DND-41 (cell line): ENCODE results near the gene ADK.

ENCODE experiments used
- ATAC-seq: fragments of 200-7000 bp; cut with Tn5 transposase; 3 replicates; pipeline ENCODE4 v1.9.1; 2021; ENCODE audit warnings: low read depth; ENCODE audit not compliant: insufficient read depth
- DNase-seq: peaks from one replicate; pipeline ENCODE4 v3.0.0-alpha.2; 2020
- H2AFZ ChIP-seq: 2 replicates; pipeline ENCODE4 v1.6.0; 2012; ENCODE audit warnings: low read depth, low read length
- H3K27ac ChIP-seq: 2 replicates; pipeline ENCODE4 v1.5.1; 2012; ENCODE audit warnings: low read length, inconsistent platforms
- H3K27me3 ChIP-seq: fragments of 200-600 bp; sonication (generic); 2 replicates; pipeline ENCODE4 v1.6.0; 2012; ENCODE audit warnings: low read length, mild to moderate bottlenecking, inconsistent platforms; ENCODE audit not compliant: insufficient read depth, poor library complexity
- H3K36me3 ChIP-seq: 2 replicates; pipeline ENCODE4 v1.5.1; 2012; ENCODE audit warnings: low read length, inconsistent platforms; ENCODE audit not compliant: insufficient read depth
- H3K4me1 ChIP-seq: 2 replicates; pipeline ENCODE4 v1.5.1; 2012; ENCODE audit warnings: mild to moderate bottlenecking, low read length; ENCODE audit not compliant: insufficient read depth
- H3K4me2 ChIP-seq: 2 replicates; pipeline ENCODE4 v1.6.0; 2012; ENCODE audit warnings: mild to moderate bottlenecking, moderate library complexity, low read length, inconsistent platforms; ENCODE audit not compliant: insufficient read depth
- H3K4me3 ChIP-seq, 2 experiments: fragments of 200-600 bp in 1 of 2; shearing (Covaris generic) in 1 of 2; 2 replicates each; pipeline ENCODE4 v1.5.1; 2012 to 2016; ENCODE audit warnings: inconsistent platforms in 2 of 2, low read length in 2 of 2, mild to moderate bottlenecking in 2 of 2, low read depth in 1 of 2, moderate library complexity in 1 of 2
- H3K79me2 ChIP-seq: 2 replicates; pipeline ENCODE4 v1.6.0; 2012; ENCODE audit warnings: low read length, inconsistent platforms; ENCODE audit not compliant: insufficient read depth
- H3K9ac ChIP-seq: 2 replicates; pipeline ENCODE4 v1.6.0; 2012; ENCODE audit warnings: low read depth, mild to moderate bottlenecking, inconsistent platforms, low read length, moderate library complexity
- H3K9me3 ChIP-seq: 2 replicates; pipeline ENCODE4 v1.5.1; 2012; ENCODE audit warnings: low read length, moderate library complexity, mild to moderate bottlenecking, inconsistent platforms; ENCODE audit not compliant: insufficient read depth, severe bottlenecking
- H4K20me1 ChIP-seq: 2 replicates; pipeline ENCODE4 v1.6.0; 2012; ENCODE audit warnings: low read length; ENCODE audit not compliant: insufficient read depth
- CTCF ChIP-seq: IDR thresholded peaks from 2 replicates; pipeline ENCODE4 v1.5.1; 2012; ENCODE audit warnings: borderline replicate concordance, low read length, moderate library complexity, mild to moderate bottlenecking; ENCODE audit not compliant: poor library complexity, severe bottlenecking; ENCODE audit errors: extremely low read depth
- EZH2 ChIP-seq: IDR thresholded peaks from 3 replicates; pipeline ENCODE4 v1.6.1; 2012; ENCODE audit warnings: borderline replicate concordance, low read depth, mild to moderate bottlenecking, moderate library complexity, low read length, inconsistent platforms; ENCODE audit not compliant: severe bottlenecking

Gene ADK

GRCh38 chr10:74658511-74658910, 507.5 kb downstream of the ADK start:
- DNase-seq (no peak), ATAC-seq (no peak)
- Histone ChIP-seq H3K4me1 (no peaks in the 10 kb centered on the region), H3K79me2 (no peaks in the 10 kb centered on the region), H3K9me3 (no peaks in the 10 kb centered on the region), H3K4me2 (no peak overlapping the region), H2AFZ (no peak overlapping the region), H3K27ac (no peak overlapping the region), H3K9ac (no peak overlapping the region), H3K27me3 (no peaks in the 10 kb centered on the region), H3K36me3 (no peaks in the 10 kb centered on the region), H4K20me1 (no peaks in the 10 kb centered on the region), H3K4me3 (no peak overlapping the region)
- TF ChIP-seq CTCF (no peak), EZH2 (no peak)

- Histone ChIP-seq H3K79me2 (no peaks in the 10 kb centered on the region), H3K27me3 (no peaks in the 10 kb centered on the region), H3K9me3 (no peaks in the 10 kb centered on the region), H3K4me2 (no peak overlapping the region), H2AFZ (no peak overlapping the region), H3K4me1 (no peaks in the 10 kb centered on the region), H3K4me3 (no peak overlapping the region), H3K27ac (no peak overlapping the region), H3K36me3 (no peaks in the 10 kb centered on the region), H3K9ac (no peak overlapping the region), H4K20me1 (no peaks in the 10 kb centered on the region)
- TF ChIP-seq EZH2 = no peak
- no peak for TF ChIP-seq CTCF
- DNase-seq (no peak), ATAC-seq (no peak)
Measured at GRCh38 chr10:74662635-74663034, 511.6 kb downstream of the ADK start.

DNA sequence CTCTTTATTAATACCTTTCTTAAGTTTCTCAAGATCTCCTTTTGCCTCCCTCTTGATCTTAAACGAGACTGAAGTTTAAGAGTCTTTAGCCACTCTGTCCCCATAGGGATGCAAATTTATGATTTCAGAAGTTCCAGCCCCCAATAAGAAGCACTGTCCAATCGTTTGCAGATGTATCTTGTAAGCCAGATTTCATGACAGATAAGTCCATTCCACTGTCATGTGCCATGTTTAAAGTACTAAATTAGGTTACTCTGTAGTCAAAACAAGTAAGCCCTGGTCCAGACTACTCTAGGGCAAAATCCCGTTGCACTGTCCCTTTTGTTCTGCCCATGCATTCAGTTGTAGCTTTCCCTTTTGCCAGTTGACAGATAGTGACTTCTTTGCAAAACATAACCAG, 518.2 kb downstream of the ADK start:
- no peak overlapping the region for H3K4me2 ChIP-seq
- H3K9ac ChIP-seq = no peak overlapping the region
- H3K4me3 ChIP-seq = no peak overlapping the region
- peaks cover 30% of the 10 kb centered on the region for H3K36me3 ChIP-seq
- TF ChIP-seq EZH2 (no peak), CTCF (no peak)
- H2AFZ ChIP-seq = no peak overlapping the region
- ATAC-seq (no peak), DNase-seq (no peak)
- no peak overlapping the region for H3K27ac ChIP-seq
- H3K79me2 ChIP-seq = no peaks in the 10 kb centered on the region
- no peaks in the 10 kb centered on the region for H3K27me3 ChIP-seq
- H3K9me3 ChIP-seq = peaks cover 16% of the 10 kb centered on the region
- H4K20me1 ChIP-seq = no peaks in the 10 kb centered on the region
- H3K4me1 ChIP-seq = no peaks in the 10 kb centered on the region

- ATAC-seq (no peak), DNase-seq (no peak)
- Histone ChIP-seq H3K27ac (no peak overlapping the region), H3K9me3 (peaks cover 16% of the 10 kb centered on the region), H3K36me3 (peaks cover 32% of the 10 kb centered on the region), H4K20me1 (no peaks in the 10 kb centered on the region), H3K4me1 (no peaks in the 10 kb centered on the region), H3K9ac (no peak overlapping the region), H3K79me2 (no peaks in the 10 kb centered on the region), H3K4me2 (no peak overlapping the region), H3K27me3 (no peaks in the 10 kb centered on the region), H3K4me3 (no peak overlapping the region), H2AFZ (no peak overlapping the region)
- TF ChIP-seq CTCF (no peak), EZH2 (no peak)
Measured at GRCh38 chr10:74671716-74672115, 520.7 kb downstream of the ADK start.
